ENCODE data around the gene RNF144A.

RNF144A gene

GRCh38 chr2:7052404-7052803, 135.2 kb downstream of the RNF144A start:
- Histone ChIP-seq H3K36me3 (ENCODE audit: low read depth) (no peaks in the 10 kb centered on the region), H3K4me3 (ENCODE audit: severe bottlenecking) (no peak overlapping the region)

GRCh38 chr2:7053650-7054265, 136.5 kb downstream of the RNF144A start:
- no peaks in the 10 kb centered on the region for H3K4me1 ChIP-seq (ENCODE audit: insufficient read depth, poor library complexity, severe bottlenecking)
- no peak for TF ChIP-seq CTCF (IDR thresholded peaks at IDR 0.05; ENCODE audit: poor library complexity, severe bottlenecking)
- no peak overlapping the region for H3K27ac ChIP-seq (ENCODE audit: poor library complexity, severe bottlenecking)
- no peak for ATAC-seq (ENCODE audit: low read depth)
- H3K4me3 ChIP-seq (ENCODE audit: severe bottlenecking): no peak overlapping the region
- H3K27me3 ChIP-seq (ENCODE audit: insufficient read depth, poor library complexity, severe bottlenecking): peaks cover 3% of the 10 kb centered on the region
- H3K9me3 ChIP-seq (ENCODE audit: severe bottlenecking): no peaks in the 10 kb centered on the region
- no peaks in the 10 kb centered on the region for H3K36me3 ChIP-seq (ENCODE audit: low read depth)
- DNase-seq (ENCODE audit: low spot score): no peak

More at GRCh38 chr2:7052404-7052803, 135.2 kb downstream of the RNF144A start:
- TF ChIP-seq CTCF (IDR thresholded peaks at IDR 0.05; ENCODE audit: poor library complexity, severe bottlenecking): no peak
- ATAC-seq (ENCODE audit: low read depth) (no peak), DNase-seq (ENCODE audit: low spot score) (no peak)
- no peaks in the 10 kb centered on the region for H3K9me3 ChIP-seq (ENCODE audit: severe bottlenecking)
- H3K27ac ChIP-seq (ENCODE audit: poor library complexity, severe bottlenecking): no peak overlapping the region
- peaks cover 3% of the 10 kb centered on the region for H3K27me3 ChIP-seq (ENCODE audit: insufficient read depth, poor library complexity, severe bottlenecking)
- H3K4me1 ChIP-seq (ENCODE audit: insufficient read depth, poor library complexity, severe bottlenecking): no peaks in the 10 kb centered on the region

- Histone ChIP-seq H3K4me3 (ENCODE audit: severe bottlenecking) (no peak overlapping the region), H3K36me3 (ENCODE audit: low read depth) (no peaks in the 10 kb centered on the region), H3K4me1 (ENCODE audit: insufficient read depth, poor library complexity, severe bottlenecking) (no peaks in the 10 kb centered on the region), H3K9me3 (ENCODE audit: severe bottlenecking) (no peaks in the 10 kb centered on the region), H3K27me3 (ENCODE audit: insufficient read depth, poor library complexity, severe bottlenecking) (peaks cover 14% of the 10 kb centered on the region), H3K27ac (ENCODE audit: poor library complexity, severe bottlenecking) (no peak overlapping the region)
- no peak for DNase-seq (ENCODE audit: low spot score)
- ATAC-seq (ENCODE audit: low read depth): no peak
- no peak for TF ChIP-seq CTCF (IDR thresholded peaks at IDR 0.05; ENCODE audit: poor library complexity, severe bottlenecking)
Observed at GRCh38 chr2:7057865-7058400, 140.7 kb downstream of the RNF144A start.

GRCh38 chr2:7060156-7060555, 142.9 kb downstream of the RNF144A start:
- H3K27ac ChIP-seq (ENCODE audit: poor library complexity, severe bottlenecking): no peak overlapping the region
- no peaks in the 10 kb centered on the region for H3K4me1 ChIP-seq (ENCODE audit: insufficient read depth, poor library complexity, severe bottlenecking)
- no peaks in the 10 kb centered on the region for H3K9me3 ChIP-seq (ENCODE audit: severe bottlenecking)
- DNase-seq (ENCODE audit: low spot score) (no peak), ATAC-seq (ENCODE audit: low read depth) (no peak)
- peaks cover 11% of the 10 kb centered on the region for H3K27me3 ChIP-seq (ENCODE audit: insufficient read depth, poor library complexity, severe bottlenecking)
- H3K36me3 ChIP-seq (ENCODE audit: low read depth): no peaks in the 10 kb centered on the region
- H3K4me3 ChIP-seq (ENCODE audit: severe bottlenecking): no peak overlapping the region
- TF ChIP-seq CTCF (IDR thresholded peaks at IDR 0.05; ENCODE audit: poor library complexity, severe bottlenecking): no peak
